KOPT-K1 (cell line): ENCODE measurements around the gene SNUPN.

Experiments used
- H3K27ac ChIP-seq: fragments of 200-600 bp; sonication (generic); 2 replicates; pipeline ENCODE4 v1.5.1; 2016; ENCODE audit warnings: antibody characterized with exemption, mild to moderate bottlenecking, low read depth, low read length; ENCODE audit not compliant: poor library complexity, severe bottlenecking
- H3K36me3 ChIP-seq: fragments of 200-600 bp; sonication (generic); 2 replicates; pipeline ENCODE4 v1.5.1; 2017; ENCODE audit warnings: antibody characterized with exemption, mild to moderate bottlenecking, low read length, moderate library complexity; ENCODE audit not compliant: insufficient read depth
- H3K9me3 ChIP-seq: fragments of 200-600 bp; sonication (generic); 2 replicates; pipeline ENCODE4 v1.5.1; 2017; ENCODE audit warnings: antibody characterized with exemption, low read length, mild to moderate bottlenecking; ENCODE audit not compliant: insufficient read depth, poor library complexity, severe bottlenecking

SNUPN gene

DNA sequence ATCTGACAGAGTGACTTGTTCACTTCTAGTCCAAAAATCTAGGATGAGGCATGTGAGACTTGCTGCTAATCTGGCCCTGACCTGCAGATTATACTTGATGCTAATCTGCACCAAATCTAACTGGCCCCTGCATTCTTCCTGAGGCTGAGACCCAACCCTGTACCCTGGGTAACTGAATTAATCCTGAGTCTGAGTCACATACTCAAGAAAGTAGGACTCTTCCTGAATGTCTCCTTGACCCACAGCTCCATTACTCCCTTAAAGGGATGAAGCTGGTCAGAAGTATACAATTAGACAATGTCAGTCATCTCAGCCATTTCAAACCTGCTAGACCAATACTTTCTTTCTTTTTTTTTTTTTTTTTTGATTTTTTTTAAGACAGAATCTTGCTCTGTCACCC lies 71.9 kb downstream of the SNUPN start:
- H3K36me3 ChIP-seq, result no peaks in the 10 kb centered on the region
- H3K9me3 ChIP-seq, result no peaks in the 10 kb centered on the region
- H3K27ac ChIP-seq, result no peak overlapping the region

DNA sequence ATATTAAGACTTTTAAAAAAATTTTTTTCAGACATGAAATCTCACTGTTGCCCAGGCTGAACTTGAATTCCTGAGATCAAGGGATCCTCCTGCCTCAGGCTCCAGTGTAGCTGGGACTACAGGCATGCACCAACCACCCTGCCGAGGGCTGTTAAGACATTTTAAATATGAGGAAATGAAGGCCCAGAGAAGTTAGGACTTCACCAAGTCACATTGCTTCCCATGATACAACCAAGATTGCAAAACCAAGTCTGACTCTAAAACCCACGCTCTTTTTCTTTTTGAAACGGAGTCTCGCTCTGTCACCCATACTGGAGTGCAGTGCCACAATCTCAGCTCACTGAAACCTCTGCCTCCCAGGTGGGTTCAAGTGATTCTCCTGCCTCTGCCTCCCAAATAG lies 74.4 kb downstream of the SNUPN start:
- H3K27ac ChIP-seq, result no peak overlapping the region
- H3K9me3 ChIP-seq, result no peaks in the 10 kb centered on the region
- no peaks in the 10 kb centered on the region for H3K36me3 ChIP-seq
